DOHH2 (cell line): ENCODE data around the gene SUN1.

Experiments used
- EZH2phosphoT487 ChIP-seq: fragments of 200-600 bp; sonication (generic); IDR thresholded peaks from 2 replicates; pipeline ENCODE4 v1.6.1; 2017; ENCODE audit warnings: borderline replicate concordance, mild to moderate bottlenecking, antibody characterized with exemption, low read length, moderate library complexity, mixed read lengths
- TF ChIP-seq, protein P1 (sequence below): fragments of 200-600 bp; sonication (generic); IDR thresholded peaks from one replicate; pipeline ENCODE4 v1.5.1; 2014; ENCODE audit warnings: antibody characterized with exemption, mild to moderate bottlenecking, low read depth, low read length; ENCODE audit not compliant: poor library complexity, severe bottlenecking

DNA sequence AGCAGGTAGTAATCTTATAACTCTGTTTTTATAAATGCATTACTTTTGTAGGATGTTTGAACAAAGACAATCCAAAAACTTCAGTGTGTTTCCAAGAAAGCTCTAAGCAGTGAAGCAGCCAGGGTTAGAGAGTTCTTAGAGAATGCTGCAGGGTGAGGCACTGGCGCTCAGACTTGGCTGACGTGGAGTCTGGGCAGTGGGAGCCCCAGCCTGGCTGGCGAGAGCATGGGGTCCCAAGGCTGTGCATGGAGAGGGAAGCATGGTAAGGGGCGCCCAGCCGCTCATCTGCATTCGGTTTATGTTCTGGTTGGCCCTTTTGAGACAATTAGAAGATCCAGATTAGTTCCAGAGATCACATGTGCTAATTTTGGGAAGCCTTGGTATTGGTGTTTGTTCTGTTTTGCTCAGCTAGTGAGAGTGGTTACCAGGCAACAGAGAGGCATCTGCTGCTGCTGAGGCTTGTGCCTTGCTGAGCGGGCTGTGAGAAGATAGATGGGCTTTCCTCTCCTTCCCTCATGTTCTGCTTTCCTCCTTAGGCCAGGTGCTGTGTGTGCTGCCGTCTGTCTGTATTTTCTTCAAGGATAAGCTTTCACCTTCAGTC lies 10.3 kb downstream of the SUN1 start:
- TF ChIP-seq, protein P1, sequence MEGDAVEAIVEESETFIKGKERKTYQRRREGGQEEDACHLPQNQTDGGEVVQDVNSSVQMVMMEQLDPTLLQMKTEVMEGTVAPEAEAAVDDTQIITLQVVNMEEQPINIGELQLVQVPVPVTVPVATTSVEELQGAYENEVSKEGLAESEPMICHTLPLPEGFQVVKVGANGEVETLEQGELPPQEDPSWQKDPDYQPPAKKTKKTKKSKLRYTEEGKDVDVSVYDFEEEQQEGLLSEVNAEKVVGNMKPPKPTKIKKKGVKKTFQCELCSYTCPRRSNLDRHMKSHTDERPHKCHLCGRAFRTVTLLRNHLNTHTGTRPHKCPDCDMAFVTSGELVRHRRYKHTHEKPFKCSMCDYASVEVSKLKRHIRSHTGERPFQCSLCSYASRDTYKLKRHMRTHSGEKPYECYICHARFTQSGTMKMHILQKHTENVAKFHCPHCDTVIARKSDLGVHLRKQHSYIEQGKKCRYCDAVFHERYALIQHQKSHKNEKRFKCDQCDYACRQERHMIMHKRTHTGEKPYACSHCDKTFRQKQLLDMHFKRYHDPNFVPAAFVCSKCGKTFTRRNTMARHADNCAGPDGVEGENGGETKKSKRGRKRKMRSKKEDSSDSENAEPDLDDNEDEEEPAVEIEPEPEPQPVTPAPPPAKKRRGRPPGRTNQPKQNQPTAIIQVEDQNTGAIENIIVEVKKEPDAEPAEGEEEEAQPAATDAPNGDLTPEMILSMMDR, result no peak
- TF ChIP-seq EZH2phosphoT487, result no peak
